Peyer's patch (tissue), 4 donors: ENCODE data around the gene ST6GALNAC4.

Experiments
- CTCF ChIP-seq, 6 experiments: fragments of 450-650 bp in 4 of 6; fragments of 200-600 bp in 2 of 6; sonication (generic) in 1 of 6; IDR thresholded peaks; one replicate each; pipeline ENCODE4 v1.5.1; 2017 to 2019; ENCODE audit warnings: antibody characterized with exemption in 6 of 6, mild to moderate bottlenecking in 3 of 6, moderate library complexity in 1 of 6
- POLR2A ChIP-seq, 2 donors: fragments of 450-650 bp; IDR thresholded peaks; one replicate each; pipeline ENCODE4 v1.5.1; 2017; ENCODE audit warnings: antibody characterized with exemption in 2 of 2, mild to moderate bottlenecking in 2 of 2, moderate library complexity in 2 of 2

- TF ChIP-seq CTCF (IDR thresholded peaks at IDR 0.05): no peak
- no peak for TF ChIP-seq POLR2A (IDR thresholded peaks at IDR 0.05)
These were observed 43.6 kb downstream of the ST6GALNAC4 start for GRCh38 chr9:127873223-127873691.
